GM12865 (cell line): ENCODE results near the gene SLC18A3.
A peak's percentile ranks its signal among the peaks of the same experiment; 100 is the strongest.

Experiments used
- DNase-seq: peaks from one replicate; pipeline ENCODE4 v3.0.0; 2010; ENCODE audit warnings: low read depth
- H3K4me3 ChIP-seq: 2 replicates; pipeline ENCODE4 v1.5.1; 2011; ENCODE audit warnings: mild to moderate bottlenecking, low read depth, low read length, control low read depth
- TF ChIP-seq, protein P1 (sequence below): IDR thresholded peaks from 2 replicates; pipeline ENCODE4 v1.5.1; 2011; ENCODE audit warnings: low read length, control low read depth, low read depth, inconsistent platforms; ENCODE audit not compliant: insufficient read depth; ENCODE audit errors: missing control alignments

SLC18A3 gene

GRCh38 chr10:49647554-49647953 lies 37.4 kb downstream of the SLC18A3 start:
- DNase-seq = no peak
- no peak overlapping the region for H3K4me3 ChIP-seq
- TF ChIP-seq, protein P1, sequence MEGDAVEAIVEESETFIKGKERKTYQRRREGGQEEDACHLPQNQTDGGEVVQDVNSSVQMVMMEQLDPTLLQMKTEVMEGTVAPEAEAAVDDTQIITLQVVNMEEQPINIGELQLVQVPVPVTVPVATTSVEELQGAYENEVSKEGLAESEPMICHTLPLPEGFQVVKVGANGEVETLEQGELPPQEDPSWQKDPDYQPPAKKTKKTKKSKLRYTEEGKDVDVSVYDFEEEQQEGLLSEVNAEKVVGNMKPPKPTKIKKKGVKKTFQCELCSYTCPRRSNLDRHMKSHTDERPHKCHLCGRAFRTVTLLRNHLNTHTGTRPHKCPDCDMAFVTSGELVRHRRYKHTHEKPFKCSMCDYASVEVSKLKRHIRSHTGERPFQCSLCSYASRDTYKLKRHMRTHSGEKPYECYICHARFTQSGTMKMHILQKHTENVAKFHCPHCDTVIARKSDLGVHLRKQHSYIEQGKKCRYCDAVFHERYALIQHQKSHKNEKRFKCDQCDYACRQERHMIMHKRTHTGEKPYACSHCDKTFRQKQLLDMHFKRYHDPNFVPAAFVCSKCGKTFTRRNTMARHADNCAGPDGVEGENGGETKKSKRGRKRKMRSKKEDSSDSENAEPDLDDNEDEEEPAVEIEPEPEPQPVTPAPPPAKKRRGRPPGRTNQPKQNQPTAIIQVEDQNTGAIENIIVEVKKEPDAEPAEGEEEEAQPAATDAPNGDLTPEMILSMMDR = no peak

GRCh38 chr10:49647985-49648795 lies 38.1 kb downstream of the SLC18A3 start:
- TF ChIP-seq, protein P1 = no peak
- no peak overlapping the region for H3K4me3 ChIP-seq

DNA sequence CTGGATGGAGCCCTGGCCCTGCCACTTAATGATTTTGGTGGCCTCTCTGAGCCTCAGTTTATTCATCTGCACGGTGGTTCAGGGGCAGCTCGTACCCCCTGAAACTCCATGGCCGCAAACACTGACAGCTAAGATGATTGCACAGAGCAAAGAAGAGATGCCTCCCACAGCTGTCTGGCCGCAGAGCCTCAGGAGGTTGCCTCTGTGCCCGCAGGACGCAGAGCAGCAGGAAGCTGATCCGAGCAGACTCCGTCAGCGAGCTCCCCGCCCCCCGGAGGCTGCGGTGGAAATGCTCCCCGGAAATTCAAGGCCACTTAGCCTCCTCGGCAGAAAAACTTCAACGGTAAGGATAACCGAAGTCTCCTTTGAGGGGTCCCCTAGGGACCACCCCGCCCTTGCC lies 39.2 kb downstream of the SLC18A3 start:
- no peak overlapping the region for H3K4me3 ChIP-seq
- TF ChIP-seq, protein P1 = no peak
- peak; percentile 26 for DNase-seq

More at GRCh38 chr10:49647985-49648795, 38.1 kb downstream of the SLC18A3 start:
- DNase-seq = no peak

DNA sequence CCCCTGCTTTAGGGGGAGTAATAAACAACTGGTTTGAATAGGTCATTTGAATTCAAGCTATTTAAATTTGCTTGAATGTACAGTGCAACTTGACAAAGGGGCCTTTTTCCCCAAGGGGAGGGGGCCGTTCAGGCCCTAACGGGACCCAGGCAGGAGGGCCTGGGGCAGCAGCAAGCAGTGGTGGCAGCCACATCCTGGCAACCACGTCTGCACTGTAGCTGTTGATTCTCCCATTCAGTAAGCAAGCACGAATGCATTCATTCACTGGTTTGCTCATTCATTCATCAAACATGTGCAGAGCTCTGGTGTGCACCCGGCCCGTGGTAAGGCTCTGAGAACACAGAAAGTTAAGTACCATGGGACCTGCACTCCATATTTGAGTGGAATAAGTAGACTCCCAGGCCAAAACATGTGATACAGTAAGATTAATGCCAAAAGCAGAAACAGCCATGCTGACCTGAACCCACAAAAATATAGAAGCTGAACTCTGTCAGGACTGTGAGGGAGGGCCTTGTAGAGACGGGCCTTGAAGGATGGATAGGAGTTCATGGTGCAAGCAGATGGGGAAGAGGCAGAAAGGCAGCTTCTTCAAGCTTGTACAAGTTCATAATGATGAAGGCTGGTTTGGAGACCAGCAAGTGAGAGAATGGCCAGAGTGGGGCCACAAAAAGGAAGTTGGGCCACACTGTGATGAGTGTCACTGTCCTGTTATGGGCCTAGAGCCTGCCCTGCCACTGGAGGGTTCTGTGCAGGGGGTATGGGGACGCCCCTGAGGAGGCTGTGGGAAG lies 40.0 kb downstream of the SLC18A3 start:
- TF ChIP-seq, protein P1 = no peak
- H3K4me3 ChIP-seq = no peak overlapping the region
- DNase-seq = no peak

DNA sequence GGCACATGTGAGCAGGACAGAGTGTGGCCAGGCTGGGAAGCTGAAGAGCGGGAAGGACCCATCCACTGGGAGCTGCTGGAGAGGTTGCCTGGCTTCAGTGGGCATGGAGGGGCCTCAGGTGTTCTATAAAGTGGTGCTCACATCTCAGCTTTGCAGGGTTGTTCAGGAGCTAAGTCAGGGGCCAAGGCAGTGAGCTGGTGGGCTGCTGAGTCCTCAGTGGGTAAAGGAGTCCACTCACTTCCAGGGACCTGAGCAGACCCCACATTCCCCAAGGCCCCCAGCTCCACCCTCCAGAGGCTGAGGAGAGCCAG lies 40.6 kb downstream of the SLC18A3 start:
- TF ChIP-seq, protein P1 = no peak

DNA sequence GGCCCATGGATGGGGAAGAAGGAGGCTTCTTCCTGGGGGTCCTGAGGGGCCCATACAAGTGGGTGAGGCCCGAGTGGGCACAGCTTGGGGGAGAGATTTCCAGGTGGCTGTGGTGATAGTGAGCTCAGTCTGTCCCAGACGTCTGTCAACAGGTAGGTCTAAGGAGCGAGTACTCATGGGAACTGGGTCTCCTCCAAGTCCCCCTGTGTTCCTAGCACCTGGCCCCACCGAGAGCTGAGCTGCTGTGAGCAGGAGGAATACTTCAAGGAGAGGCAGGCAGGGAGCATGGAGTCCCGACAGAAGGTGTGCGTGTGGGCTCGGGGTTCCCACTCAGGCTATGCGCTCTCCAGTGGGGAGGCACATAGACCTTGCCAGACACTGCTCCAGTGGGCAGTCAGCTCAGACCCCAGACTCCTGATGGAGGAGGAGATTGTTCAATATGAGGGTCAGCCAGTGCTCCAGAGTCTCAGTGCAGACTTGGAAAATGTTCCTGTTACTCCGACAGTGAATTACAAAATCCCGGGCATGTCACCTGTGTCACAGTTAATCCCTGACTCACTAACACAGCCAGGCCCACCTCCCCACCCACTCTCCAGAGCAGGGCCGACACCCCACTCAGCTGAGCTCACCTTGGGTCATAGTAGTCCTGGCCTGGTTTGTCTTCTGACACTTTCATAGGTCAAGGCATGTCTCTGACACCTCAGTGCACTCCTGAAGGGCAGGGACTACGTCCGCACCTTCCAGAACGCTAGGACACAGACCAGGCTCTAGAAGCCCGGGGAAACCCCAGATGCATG lies 41.1 kb downstream of the SLC18A3 start:
- TF ChIP-seq, protein P1 = no peak
- H3K4me3 ChIP-seq = no peak overlapping the region
- DNase-seq = no peak

More for the DNA sequence above, 40.6 kb downstream of the SLC18A3 start:
- no peak for DNase-seq
- H3K4me3 ChIP-seq = no peak overlapping the region
